Gastrocnemius medialis (tissue), 4 donors: ENCODE measurements around the gene ACP7.

Experiments used
- POLR2A ChIP-seq, 2 donors: fragments of 450-650 bp; IDR thresholded peaks; one replicate each; pipeline ENCODE4 v1.6.1; 2017; ENCODE audit warnings: antibody characterized with exemption in 2 of 2, mild to moderate bottlenecking in 2 of 2, moderate library complexity in 2 of 2
- TF ChIP-seq, protein P1 (sequence below), 5 experiments: fragments of 450-650 bp in 3 of 5; fragments of 200-600 bp in 2 of 5; sonication (generic) in 2 of 5; IDR thresholded peaks in 4 of 5; conservative IDR thresholded peaks in 1 of 5; 1 replicate in 4 of 5; 2 replicates in 1 of 5; pipeline ENCODE4 v1.5.1; 2016 to 2019; ENCODE audit warnings: antibody characterized with exemption in 5 of 5, mild to moderate bottlenecking in 3 of 5, moderate library complexity in 3 of 5

DNA sequence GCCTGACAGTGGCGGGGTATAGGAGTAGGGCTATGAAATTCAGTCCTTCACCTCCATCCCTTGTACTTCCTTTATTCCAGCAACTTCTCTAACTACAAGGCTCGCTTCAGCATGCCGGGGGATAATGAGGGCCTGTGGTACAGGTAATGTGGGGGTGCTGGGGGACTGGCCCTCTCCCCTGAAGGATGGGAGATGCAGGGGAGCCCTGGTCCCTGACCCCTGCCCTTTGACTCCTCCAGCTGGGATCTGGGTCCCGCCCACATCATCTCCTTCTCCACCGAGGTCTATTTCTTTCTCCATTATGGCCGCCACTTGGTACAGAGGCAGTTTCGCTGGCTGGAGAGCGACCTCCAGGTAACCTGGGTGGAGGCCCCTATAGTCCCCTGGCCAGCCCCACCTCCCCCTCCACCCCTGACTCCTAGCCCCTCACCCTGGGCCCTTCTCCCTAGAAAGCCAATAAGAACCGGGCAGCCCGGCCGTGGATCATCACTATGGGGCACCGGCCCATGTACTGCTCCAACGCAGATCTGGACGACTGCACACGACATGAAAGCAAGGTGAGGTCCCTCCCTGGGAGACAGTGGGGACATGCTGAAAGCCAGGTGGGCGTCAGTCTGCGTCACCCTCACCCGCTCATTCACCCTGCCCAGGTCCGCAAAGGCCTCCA, 16.5 kb downstream of the ACP7 start:
- TF ChIP-seq, protein P1, sequence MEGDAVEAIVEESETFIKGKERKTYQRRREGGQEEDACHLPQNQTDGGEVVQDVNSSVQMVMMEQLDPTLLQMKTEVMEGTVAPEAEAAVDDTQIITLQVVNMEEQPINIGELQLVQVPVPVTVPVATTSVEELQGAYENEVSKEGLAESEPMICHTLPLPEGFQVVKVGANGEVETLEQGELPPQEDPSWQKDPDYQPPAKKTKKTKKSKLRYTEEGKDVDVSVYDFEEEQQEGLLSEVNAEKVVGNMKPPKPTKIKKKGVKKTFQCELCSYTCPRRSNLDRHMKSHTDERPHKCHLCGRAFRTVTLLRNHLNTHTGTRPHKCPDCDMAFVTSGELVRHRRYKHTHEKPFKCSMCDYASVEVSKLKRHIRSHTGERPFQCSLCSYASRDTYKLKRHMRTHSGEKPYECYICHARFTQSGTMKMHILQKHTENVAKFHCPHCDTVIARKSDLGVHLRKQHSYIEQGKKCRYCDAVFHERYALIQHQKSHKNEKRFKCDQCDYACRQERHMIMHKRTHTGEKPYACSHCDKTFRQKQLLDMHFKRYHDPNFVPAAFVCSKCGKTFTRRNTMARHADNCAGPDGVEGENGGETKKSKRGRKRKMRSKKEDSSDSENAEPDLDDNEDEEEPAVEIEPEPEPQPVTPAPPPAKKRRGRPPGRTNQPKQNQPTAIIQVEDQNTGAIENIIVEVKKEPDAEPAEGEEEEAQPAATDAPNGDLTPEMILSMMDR (IDR thresholded peaks at IDR 0.05 in 4 of 5, conservative IDR thresholded peaks at IDR 0.05 in 1 of 5) = no peak
- TF ChIP-seq POLR2A (IDR thresholded peaks at IDR 0.05) = no peak
